ENCODE measurements around the gene SMNDC1. TPM values are rescaled to one million over a fixed set of nuclear protein-coding genes. Genes with fewer than 3 reads are reported as not detected.

Gene SMNDC1
- total and polyA plus RNA-seq, 5 donors: 10.1 to 24.3 (median 22.4) TPM

DNA sequence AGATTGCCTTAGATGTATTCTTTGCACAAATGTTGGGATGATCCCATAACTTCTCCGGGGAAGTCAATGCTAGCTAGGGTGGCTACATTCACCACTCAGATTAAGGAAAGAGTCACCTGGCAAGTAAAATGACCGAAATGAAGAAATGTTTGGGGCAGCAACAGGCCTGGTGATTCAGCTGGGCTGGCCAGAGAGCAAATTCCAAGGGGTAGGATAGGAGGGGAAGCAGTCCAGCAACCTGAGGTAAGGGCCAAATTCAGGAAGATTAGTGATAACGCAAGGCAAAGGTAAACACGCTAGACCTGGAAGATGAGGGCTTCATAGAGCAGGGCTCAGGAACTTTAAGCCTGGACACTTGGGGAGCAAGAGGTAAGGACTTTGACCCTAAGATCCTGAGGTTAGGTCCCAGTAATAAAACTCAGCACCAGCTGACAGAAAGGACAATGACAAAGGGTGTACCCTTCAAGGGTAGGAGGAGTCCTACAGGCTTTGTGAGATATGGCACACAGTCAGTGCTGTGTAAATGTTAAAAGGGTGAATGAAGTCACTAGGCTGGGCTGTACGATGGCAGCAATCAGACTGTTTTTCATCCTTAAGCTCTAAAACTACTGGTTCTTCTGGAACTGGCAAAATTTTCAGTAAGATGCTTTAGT is 22.7 kb upstream of the SMNDC1 start:
- ATAC-seq (no peak), DNase-seq (no peak)
- intact Hi-C loops (cut with DNase I): no loop called here
- no peaks in the 10 kb centered on the region for H3K27me3 ChIP-seq (ENCODE audit: control insufficient read depth, insufficient read depth)
- no peaks in the 10 kb centered on the region for H3K4me1 ChIP-seq (ENCODE audit: control insufficient read depth, insufficient read depth, low read length)
- H3K27ac ChIP-seq (ENCODE audit: low read length): no peak overlapping the region
- H3K4me3 ChIP-seq (ENCODE audit: low read length): no peak overlapping the region
- H3K9me3 ChIP-seq (ENCODE audit: control insufficient read depth, low read length): no peaks in the 10 kb centered on the region
- WGBS: 94% methylated on average over 5 of the region's 5 CpGs

DNA sequence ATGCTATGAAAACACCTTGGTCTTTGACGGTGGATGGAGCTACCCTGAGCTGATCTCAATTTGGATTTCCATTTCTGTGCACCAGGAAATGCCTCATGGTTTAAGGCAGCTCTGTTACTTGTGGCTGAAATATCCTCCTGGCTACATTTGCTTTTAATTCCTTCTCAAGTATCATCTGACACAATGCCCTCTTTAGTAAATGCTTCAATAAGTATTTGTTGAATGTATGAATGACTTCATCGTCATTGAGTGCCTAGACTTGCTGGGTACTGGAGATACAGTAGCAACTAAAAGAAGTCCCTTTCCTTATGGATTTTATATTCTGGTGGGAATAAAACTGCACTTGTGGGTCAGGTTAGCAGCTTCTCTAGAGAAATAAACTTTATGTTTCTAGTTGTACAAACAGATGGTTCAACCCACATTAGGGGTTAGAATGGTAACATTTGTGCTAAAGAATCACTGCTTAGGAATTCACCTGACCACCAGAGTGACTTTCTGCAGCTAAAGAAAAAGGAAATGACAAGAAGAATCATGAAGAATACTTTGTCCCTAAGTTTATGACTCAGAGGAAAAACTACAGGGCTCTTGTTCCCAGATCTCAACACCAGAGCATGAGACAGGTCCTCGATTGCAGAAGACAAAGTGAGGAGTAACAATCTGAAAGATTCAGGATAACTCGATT is 21.8 kb upstream of the SMNDC1 start:
- Histone ChIP-seq H3K9me3 (ENCODE audit: control insufficient read depth, low read length) (no peaks in the 10 kb centered on the region), H3K27ac (ENCODE audit: low read length) (no peak overlapping the region), H3K4me3 (ENCODE audit: low read length) (no peak overlapping the region), H3K4me1 (ENCODE audit: control insufficient read depth, insufficient read depth, low read length) (no peaks in the 10 kb centered on the region), H3K27me3 (ENCODE audit: control insufficient read depth, insufficient read depth) (no peaks in the 10 kb centered on the region)
- ATAC-seq (no peak), DNase-seq (no peak)
- 80% methylated on average over 4 of the region's 4 CpGs for WGBS
- intact Hi-C loops (cut with DNase I): no loop called here

DNA sequence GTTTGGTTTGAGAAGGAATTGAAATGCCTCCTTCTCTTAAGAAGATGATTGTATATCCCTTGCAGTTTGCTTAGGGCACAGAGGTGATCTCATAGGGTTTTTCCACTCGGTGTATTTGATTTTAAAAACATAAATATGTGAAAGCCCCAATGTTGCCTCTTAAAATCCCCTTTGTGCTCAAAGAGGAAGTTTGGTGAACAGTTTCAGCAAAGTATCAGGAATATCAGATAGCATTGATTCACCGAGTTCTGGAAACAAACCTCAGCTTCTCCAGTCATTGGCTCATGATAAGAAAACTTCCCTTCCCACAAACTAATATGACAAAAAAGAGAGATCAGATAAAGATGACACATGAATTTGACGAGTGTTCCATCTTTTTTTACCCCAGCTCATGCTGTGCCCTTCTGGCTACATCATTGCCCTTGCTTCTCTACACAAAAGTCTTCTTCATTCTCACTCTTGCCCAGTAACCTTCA is 20.1 kb upstream of the SMNDC1 start:
- DNase-seq: no peak
- Histone ChIP-seq H3K4me1 (ENCODE audit: control insufficient read depth, insufficient read depth, low read length) (no peaks in the 10 kb centered on the region), H3K27me3 (ENCODE audit: control insufficient read depth, insufficient read depth) (no peaks in the 10 kb centered on the region), H3K4me3 (ENCODE audit: low read length) (no peak overlapping the region), H3K9me3 (ENCODE audit: control insufficient read depth, low read length) (no peaks in the 10 kb centered on the region), H3K27ac (ENCODE audit: low read length) (no peak overlapping the region)
- WGBS: 40% methylated on average over 3 of the region's 3 CpGs
- intact Hi-C loops (cut with DNase I): no loop called here
- ATAC-seq: no peak

DNA sequence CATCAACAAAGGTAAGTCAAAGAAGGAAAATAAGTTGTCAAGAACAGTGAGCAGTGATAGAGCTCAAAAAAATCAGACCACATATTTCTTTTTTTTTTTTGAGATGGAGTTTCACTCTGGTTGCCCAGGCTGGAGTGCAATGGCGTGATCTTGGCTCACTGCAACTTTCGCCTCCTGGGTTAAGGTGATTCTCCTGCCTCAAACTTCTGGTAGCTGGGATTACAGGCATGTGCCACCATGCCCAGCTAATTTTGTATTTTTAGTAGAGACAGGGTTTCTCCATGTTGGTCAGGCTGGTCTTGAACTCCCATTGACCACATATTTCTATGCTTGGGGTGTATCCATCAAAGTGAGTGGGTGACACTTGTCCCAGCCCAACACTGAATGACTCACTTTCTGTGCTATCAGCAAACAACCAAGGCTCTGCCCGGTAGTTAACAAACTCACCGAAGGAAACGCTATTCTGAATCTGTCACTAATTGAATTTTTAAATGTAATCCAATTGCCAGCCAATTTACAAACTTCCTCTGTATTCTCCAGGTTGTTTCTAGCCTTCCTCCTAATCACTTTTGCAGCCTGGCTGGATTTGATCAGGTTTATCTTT is 19.6 kb upstream of the SMNDC1 start:
- H3K4me3 ChIP-seq (ENCODE audit: low read length): no peak overlapping the region
- intact Hi-C loops (cut with DNase I): no loop called here
- no peaks in the 10 kb centered on the region for H3K27me3 ChIP-seq (ENCODE audit: control insufficient read depth, insufficient read depth)
- ATAC-seq: peak in 1 of 2 donors; percentile 44
- DNase-seq: no peak
- no peaks in the 10 kb centered on the region for H3K9me3 ChIP-seq (ENCODE audit: control insufficient read depth, low read length)
- no peak overlapping the region for H3K27ac ChIP-seq (ENCODE audit: low read length)
- no peaks in the 10 kb centered on the region for H3K4me1 ChIP-seq (ENCODE audit: control insufficient read depth, insufficient read depth, low read length)
- WGBS: 61% methylated on average over 5 of the region's 5 CpGs

DNA sequence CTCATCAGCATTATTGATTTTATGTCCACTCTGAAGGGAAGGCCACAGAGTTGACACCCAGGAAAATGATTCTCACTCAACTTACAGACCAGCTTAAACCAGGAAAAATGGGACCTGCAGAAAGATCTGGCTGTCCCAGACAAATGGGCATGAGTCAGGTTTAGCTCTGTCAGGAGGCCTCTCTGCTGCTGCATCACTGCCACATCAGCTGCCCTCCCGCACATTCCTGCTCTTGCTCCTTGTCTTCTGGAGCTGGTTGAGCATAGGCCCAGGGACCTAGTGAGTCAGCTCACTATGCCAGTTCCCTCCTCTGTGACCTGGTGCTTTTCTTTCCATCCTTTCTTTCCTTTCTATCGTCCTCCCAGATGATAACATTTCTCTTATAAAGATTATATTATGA is 18.8 kb upstream of the SMNDC1 start:
- ATAC-seq (no peak), DNase-seq (no peak)
- Histone ChIP-seq H3K27me3 (ENCODE audit: control insufficient read depth, insufficient read depth) (no peaks in the 10 kb centered on the region), H3K4me1 (ENCODE audit: control insufficient read depth, insufficient read depth, low read length) (no peaks in the 10 kb centered on the region), H3K4me3 (ENCODE audit: low read length) (no peak overlapping the region), H3K9me3 (ENCODE audit: control insufficient read depth, low read length) (no peaks in the 10 kb centered on the region), H3K27ac (ENCODE audit: low read length) (no peak overlapping the region)
- intact Hi-C loops (cut with DNase I): no loop called here
- WGBS: 69% methylated on average over 2 of the region's 2 CpGs

DNA sequence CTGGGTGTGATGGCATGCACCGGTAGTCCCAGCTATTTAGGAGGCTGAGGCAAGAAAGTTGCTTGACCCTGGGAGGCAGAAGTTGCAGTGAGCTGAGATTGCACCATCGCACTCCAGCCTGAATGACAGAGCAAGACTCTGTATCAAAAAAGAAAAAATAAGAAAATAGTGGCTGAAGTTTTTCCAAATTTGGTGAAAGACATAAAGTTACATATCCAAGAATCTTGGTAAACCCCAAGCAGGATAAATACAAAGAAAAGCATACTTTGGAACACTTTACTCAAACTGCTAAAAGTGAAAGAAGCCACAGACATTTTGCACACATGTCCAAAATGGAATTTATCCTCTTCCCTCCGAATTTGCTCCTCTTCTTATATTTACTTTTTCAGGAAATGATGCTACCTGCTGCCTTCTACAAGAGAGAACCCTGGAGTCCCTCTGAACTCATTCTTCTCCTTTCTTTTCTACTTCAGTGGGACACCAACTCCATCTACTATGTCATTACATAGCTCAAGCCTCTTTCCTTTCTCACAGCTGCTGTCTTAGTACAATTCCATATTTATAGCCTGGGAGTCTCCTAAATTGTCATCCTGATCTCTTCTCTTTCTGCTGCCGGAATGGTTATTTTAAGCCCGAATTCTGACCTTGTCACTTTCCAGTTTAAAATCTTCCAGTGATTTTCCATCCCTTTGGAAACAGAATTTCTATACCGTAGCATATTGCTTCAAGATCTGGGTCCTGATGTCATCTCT is 17.3 kb upstream of the SMNDC1 start:
- ATAC-seq (no peak), DNase-seq (no peak)
- Histone ChIP-seq H3K27ac (ENCODE audit: low read length) (no peak overlapping the region), H3K27me3 (ENCODE audit: control insufficient read depth, insufficient read depth) (no peaks in the 10 kb centered on the region), H3K9me3 (ENCODE audit: control insufficient read depth, low read length) (no peaks in the 10 kb centered on the region), H3K4me1 (ENCODE audit: control insufficient read depth, insufficient read depth, low read length) (no peaks in the 10 kb centered on the region), H3K4me3 (ENCODE audit: low read length) (no peak overlapping the region)
- 88% methylated on average over 6 of the region's 6 CpGs for WGBS
- intact Hi-C loops (cut with DNase I): no loop called here

DNA sequence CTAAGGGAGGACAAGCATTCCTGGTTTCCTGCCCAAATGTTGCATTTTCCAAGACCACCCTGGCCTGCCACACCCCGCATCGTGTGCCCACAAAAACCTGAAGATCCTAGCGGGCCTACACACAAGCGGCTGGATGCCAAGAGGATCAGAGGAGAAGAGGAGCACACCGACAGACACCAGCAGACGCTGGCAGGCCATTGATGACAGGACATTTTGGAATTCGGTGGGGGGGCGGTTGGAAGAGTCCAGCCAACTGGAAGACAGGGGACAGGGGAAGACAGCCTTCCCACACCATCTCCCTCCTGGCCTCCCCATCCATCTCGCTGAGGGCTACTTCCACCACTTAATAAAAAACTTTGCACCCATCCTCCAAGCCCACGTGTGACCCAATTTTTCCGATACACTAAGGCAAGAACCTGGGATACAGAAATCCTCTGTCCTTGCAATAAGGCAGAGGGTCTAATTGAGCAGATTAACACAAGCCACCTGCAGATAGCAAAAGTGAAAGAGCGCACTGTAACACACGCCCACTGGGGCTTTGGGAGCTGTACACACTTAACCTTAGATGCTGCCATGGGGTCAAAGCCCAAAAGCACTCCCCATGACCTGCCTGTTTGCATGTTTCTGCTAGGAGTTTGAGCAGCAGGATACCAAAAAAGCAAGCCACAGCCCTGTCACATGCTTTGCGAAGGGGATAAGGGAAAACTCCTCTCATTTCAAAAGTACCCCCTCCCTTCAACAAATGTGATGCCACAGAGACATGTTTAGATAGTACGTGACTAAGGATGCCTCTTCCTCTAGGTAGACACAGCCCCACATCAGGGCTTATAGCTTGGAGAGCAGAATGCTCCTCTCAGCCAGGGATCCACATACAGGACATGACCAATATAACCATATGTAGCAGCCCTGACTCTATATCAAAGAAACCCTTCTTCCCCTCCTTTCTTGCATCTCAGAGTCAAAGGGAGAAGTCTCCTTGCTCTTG is 13.4 kb upstream of the SMNDC1 start:
- no peaks in the 10 kb centered on the region for H3K4me1 ChIP-seq (ENCODE audit: control insufficient read depth, insufficient read depth, low read length)
- H3K27ac ChIP-seq (ENCODE audit: low read length): no peak overlapping the region
- intact Hi-C loops (cut with DNase I): loop anchor here in 1 of 4 donors (10.0 kb wide), 1 partner anchor 217 kb away; no protein-coding TSS in a partner anchor
- DNase-seq (no peak), ATAC-seq (no peak)
- H3K4me3 ChIP-seq (ENCODE audit: low read length): no peak overlapping the region
- no peaks in the 10 kb centered on the region for H3K9me3 ChIP-seq (ENCODE audit: control insufficient read depth, low read length)
- WGBS: 88% methylated on average over 15 of the region's 15 CpGs
- H3K27me3 ChIP-seq (ENCODE audit: control insufficient read depth, insufficient read depth): no peaks in the 10 kb centered on the region

DNA sequence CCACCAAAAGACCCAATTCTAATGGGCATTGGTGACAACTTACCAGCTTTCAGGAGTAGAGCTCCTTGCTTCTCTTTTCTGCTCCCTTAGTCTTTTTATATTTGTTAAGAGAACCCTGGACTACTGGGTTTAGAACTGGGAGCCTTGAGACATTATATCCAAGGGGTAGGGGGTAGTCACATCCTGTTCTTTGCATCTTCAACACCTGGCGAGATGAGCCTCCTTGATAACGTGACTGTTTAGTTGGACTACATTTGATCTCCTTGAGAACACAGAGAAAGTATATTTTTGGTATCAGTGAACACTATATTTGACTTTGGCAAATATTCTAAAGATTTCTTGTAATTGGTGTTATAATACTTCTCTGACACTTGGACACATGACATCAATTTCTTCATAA is 9.0 kb upstream of the SMNDC1 start:
- Histone ChIP-seq H3K27me3 (ENCODE audit: control insufficient read depth, insufficient read depth) (no peaks in the 10 kb centered on the region), H3K27ac (ENCODE audit: low read length) (no peak overlapping the region), H3K4me3 (ENCODE audit: low read length) (no peak overlapping the region), H3K4me1 (ENCODE audit: control insufficient read depth, insufficient read depth, low read length) (no peaks in the 10 kb centered on the region), H3K9me3 (ENCODE audit: control insufficient read depth, low read length) (no peaks in the 10 kb centered on the region)
- intact Hi-C loops (cut with DNase I): loop anchor here (5.0 to 10.0 kb wide), 3 partner anchors 221 to 234 kb away; no protein-coding TSS in a partner anchor
- ATAC-seq (no peak), DNase-seq (no peak)
- WGBS: 81% methylated on average over 2 of the region's 2 CpGs

DNA sequence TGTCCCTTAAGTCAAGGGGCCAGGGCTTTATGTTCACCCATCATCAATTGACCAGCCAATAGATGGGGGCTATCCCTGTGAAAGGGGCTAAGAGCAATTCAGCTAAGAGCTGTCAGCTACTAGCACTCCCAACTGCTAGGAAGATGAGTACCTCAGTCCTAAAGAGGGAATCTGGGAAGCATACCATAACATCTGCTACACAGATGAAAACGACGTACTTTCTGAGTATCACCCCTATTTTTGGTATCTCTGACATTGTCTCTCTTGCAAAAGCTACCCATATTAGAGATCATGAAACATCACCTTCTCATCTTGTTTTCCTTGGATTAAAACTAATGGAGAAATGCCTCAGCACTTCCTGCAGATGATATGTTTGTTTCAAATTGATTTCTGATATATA is 7.5 kb upstream of the SMNDC1 start:
- no peaks in the 10 kb centered on the region for H3K27me3 ChIP-seq (ENCODE audit: control insufficient read depth, insufficient read depth)
- ATAC-seq: no peak
- no peaks in the 10 kb centered on the region for H3K4me1 ChIP-seq (ENCODE audit: control insufficient read depth, insufficient read depth, low read length)
- no peak for DNase-seq
- intact Hi-C loops (cut with DNase I): loop anchor here (5.0 to 10.0 kb wide), 3 partner anchors 223 to 235 kb away; no protein-coding TSS in a partner anchor
- H3K9me3 ChIP-seq (ENCODE audit: control insufficient read depth, low read length): no peaks in the 10 kb centered on the region
- no peak overlapping the region for H3K27ac ChIP-seq (ENCODE audit: low read length)
- no peak overlapping the region for H3K4me3 ChIP-seq (ENCODE audit: low read length)
- WGBS: 58% methylated on average over 2 of the region's 2 CpGs

DNA sequence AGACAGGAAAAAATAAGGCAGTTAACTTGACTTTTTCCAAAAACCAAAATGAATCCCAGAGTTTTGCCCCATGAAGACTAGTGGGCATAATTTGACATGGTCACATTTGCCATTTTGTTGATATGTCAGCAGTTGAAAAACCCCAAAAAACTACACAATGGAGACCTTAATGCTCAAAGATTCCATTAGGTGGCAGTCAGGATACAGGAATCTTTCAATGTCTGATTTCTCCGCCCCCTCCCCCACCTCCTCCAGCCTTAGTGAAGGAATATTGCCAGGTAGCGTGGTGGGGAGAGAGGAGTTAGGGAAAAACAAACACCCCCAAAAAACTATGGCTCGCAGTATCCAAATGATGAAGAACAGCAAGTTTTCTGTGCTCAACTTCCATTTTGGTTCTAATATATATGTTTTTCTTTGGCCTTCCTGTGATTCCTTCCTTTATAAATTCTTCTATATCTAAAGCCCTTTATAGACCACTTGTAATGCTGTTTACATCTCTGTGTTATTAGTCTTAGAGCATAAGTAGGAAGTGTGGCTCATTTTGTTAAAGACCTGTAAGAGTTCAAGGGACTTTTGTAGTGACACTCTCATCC is 6.7 kb upstream of the SMNDC1 start:
- Histone ChIP-seq H3K27me3 (ENCODE audit: control insufficient read depth, insufficient read depth) (no peaks in the 10 kb centered on the region), H3K4me3 (ENCODE audit: low read length) (no peak overlapping the region), H3K9me3 (ENCODE audit: control insufficient read depth, low read length) (no peaks in the 10 kb centered on the region), H3K27ac (ENCODE audit: low read length) (no peak overlapping the region), H3K4me1 (ENCODE audit: control insufficient read depth, insufficient read depth, low read length) (no peaks in the 10 kb centered on the region)
- DNase-seq: peak; percentile 33 to 74 (median 57)
- 4% methylated on average over 3 of the region's 3 CpGs for WGBS
- ATAC-seq: peak; percentile 63 to 78
- intact Hi-C loops (cut with DNase I): loop anchor here (5.0 to 10.0 kb wide), 3 partner anchors 223 to 236 kb away; no protein-coding TSS in a partner anchor
